ENCODE measurements around the gene TASP1. TPM values are rescaled to one million over a fixed set of nuclear protein-coding genes. Genes with fewer than 3 reads are reported as not detected.

The TASP1 gene
- total and polyA plus RNA-seq, 10 of the 15 experiments (the other 5 are each of a cell fraction or from before 2014, with no cell fraction given), result 7.4 to 17.8 (median 10.5) TPM

- H3K4me1 ChIP-seq (ENCODE audit: control insufficient read depth, insufficient read depth, low read length), result no peaks in the 10 kb centered on the region
- no peaks in the 10 kb centered on the region for H4K20me1 ChIP-seq (ENCODE audit: control insufficient read depth, insufficient read depth)
- RAD21 ChIA-PET (ENCODE audit: unreplicated experiment), result no interaction called here
- no peak overlapping the region for H3K9ac ChIP-seq (ENCODE audit: control insufficient read depth, insufficient read depth, low read length)
- no peak for TF ChIP-seq POLR2AphosphoS2 (IDR thresholded peaks at IDR 0.05; ENCODE audit: low read depth, low read length)
- TF ChIP-seq SPI1 (IDR thresholded peaks at IDR 0.05; ENCODE audit: borderline replicate concordance, insufficient read depth, low read depth, low read length), result no peak
- TF ChIP-seq RUNX3 (IDR thresholded peaks at IDR 0.05; ENCODE audit: low read length), result no peak
- TF ChIP-seq JUNB (IDR thresholded peaks at IDR 0.05), result no peak
- TF ChIP-seq NR2F1 (conservative IDR thresholded peaks at IDR 0.05), result no peak
- TF ChIP-seq MYC (IDR thresholded peaks at IDR 0.05; ENCODE audit: insufficient read depth, insufficient read length, insufficient replicate concordance, low read length, severe bottlenecking), result no peak
- TF ChIP-seq YY1 (IDR thresholded peaks at IDR 0.05; ENCODE audit: low read depth, low read length), result no peak
- no peak for TF ChIP-seq CEBPZ (IDR thresholded peaks at IDR 0.05; ENCODE audit: low read depth, low read length)
- no peak for TF ChIP-seq BCLAF1 (IDR thresholded peaks at IDR 0.05)
- no peak for TF ChIP-seq SUPT20H (IDR thresholded peaks at IDR 0.05; ENCODE audit: borderline replicate concordance, control insufficient read depth, low read depth, low read length)
- TF ChIP-seq SMAD5 (IDR thresholded peaks at IDR 0.05; ENCODE audit: low read depth), result no peak
- TF ChIP-seq CHD4 (IDR thresholded peaks at IDR 0.05), result no peak
- TF ChIP-seq HSF1 (IDR thresholded peaks at IDR 0.05; ENCODE audit: low read depth, low read length), result no peak
- no peak for DNase-seq (ENCODE audit: low read depth, low spot score)
- no peaks in the 10 kb centered on the region for H3K79me2 ChIP-seq (ENCODE audit: control insufficient read depth, insufficient read depth, low read length)
- ATAC-seq, result no peak
- in situ Hi-C loops (cut with MboI) (loop anchor here (25.0 kb wide), 1 partner anchor 319 kb away; the partner anchor contains the start of genes ESF1 and NDUFAF5), intact Hi-C loops (cut with micrococcal nuclease; ENCODE audit: unreplicated experiment) (no loop called here)
- no peak overlapping the region for H3K4me2 ChIP-seq (ENCODE audit: control insufficient read depth, insufficient read depth)
- no peaks in the 10 kb centered on the region; the same call in 2 of the 3 replicates for H3K9me3 ChIP-seq (replicated peaks; ENCODE audit: control insufficient read depth, insufficient read depth, low read length)
- CTCF ChIA-PET, result interaction anchor here (1.6 to 4.6 kb wide), 2 partner anchors 10 to 78 kb away, joined by 13 to 20 read pairs; no protein-coding TSS in a partner anchor
- no peaks in the 10 kb centered on the region for H3K27me3 ChIP-seq (replicated peaks in 1 of 2; ENCODE audit: control insufficient read depth in 2 of 2, insufficient read depth in 2 of 2, low read length in 1 of 2)
- no peak overlapping the region for H2AFZ ChIP-seq (ENCODE audit: control insufficient read depth, low read depth, low read length)
- BruUV-seq (replicated peaks), result no TSS peak
- POLR2A ChIA-PET, result no interaction called here
- no peak overlapping the region for H3K27ac ChIP-seq (ENCODE audit: control insufficient read depth, insufficient read depth)
- FAIRE-seq, result no peak
- no peak overlapping the region for H3K4me3 ChIP-seq
- H3K36me3 ChIP-seq (ENCODE audit: control insufficient read depth in 2 of 2, insufficient read depth in 2 of 2, low read length in 1 of 2), result no peaks in the 10 kb centered on the region
- SMC1A ChIA-PET (ENCODE audit: uncharacterized antibody, unreplicated experiment), result interaction anchor here (1.3 to 1.4 kb wide), 3 partner anchors 11 to 83 kb away, joined by 3 to 4 read pairs (median 3); no protein-coding TSS in a partner anchor
Measured at GRCh38 chr20:13468166-13468565, 170.6 kb downstream of the TASP1 start.

All from GM12878 (cell line).